ENCODE measurements around the gene RBM3. TPM values are rescaled to one million over a fixed set of nuclear protein-coding genes. Genes with fewer than 3 reads are reported as not detected.
"Not testable (repeated sequence)": the region's sequence is repeated elsewhere in the genome, so short reads cannot be mapped to it uniquely, and the experiment has no call there.

Gene RBM3
- total RNA-seq, 2 experiments from 2014 or later = 266 to 278 TPM

DNA sequence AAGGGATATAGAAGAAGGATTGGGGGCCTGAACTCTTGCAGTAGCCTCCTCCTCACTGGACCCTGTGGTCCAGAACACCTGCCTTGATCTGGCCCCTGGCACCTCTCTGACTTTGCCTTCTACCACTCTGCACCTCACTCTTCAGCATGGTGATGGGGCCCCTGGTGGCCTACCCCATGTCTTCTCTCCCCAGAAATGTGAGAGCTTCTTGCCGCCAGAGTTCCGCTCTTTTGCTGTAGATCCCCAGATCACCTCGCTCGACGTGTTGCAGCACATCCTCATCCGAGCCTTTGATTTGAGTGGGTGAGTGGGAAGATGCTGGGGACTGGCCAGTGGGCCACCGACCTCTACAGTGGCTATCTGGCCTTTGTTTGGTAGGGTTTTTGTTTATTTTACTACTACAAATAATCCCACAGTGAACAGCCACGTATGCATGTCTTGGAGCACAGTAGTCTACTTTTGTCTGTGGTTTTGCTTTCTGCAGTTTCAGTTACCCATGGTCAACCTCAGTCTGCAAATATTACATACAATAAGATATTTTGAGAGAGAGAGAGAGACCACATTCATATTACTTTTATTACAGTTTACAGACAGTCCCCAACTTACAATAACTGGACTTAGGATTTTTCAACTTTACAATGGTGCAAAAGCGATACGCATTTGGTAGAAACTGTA lies 33.0 kb upstream of the RBM3 start:
- peak overlapping the region; percentile 99 for H3K27ac Mint-ChIP-seq
- H3K27me3 Mint-ChIP-seq (ENCODE audit: low read depth) = no peaks in the 10 kb centered on the region
- H3K36me3 Mint-ChIP-seq (ENCODE audit: low read depth) = peaks cover 25% of the 10 kb centered on the region
- ATAC-seq (no peak), DNase-seq (no peak)
- H3K9me3 Mint-ChIP-seq (ENCODE audit: insufficient read depth) = no peaks in the 10 kb centered on the region
- peaks cover 24% of the 10 kb centered on the region for H3K4me1 Mint-ChIP-seq (ENCODE audit: low read depth)
- ChIA-PET POLR2A (interaction anchor here (0.6 to 4.3 kb wide), 3 partner anchors 20 to 68 kb away, joined by 3 to 20 read pairs (median 7); partner anchors contain the start of gene EBP), CTCF (interaction anchor here (1.3 to 3.1 kb wide), 3 partner anchors 10 to 67 kb away, joined by 3 to 21 read pairs (median 8); partner anchors contain the start of genes FTSJ1 and RBM3)
- H3K4me3 Mint-ChIP-seq = peak overlapping the region; percentile 87

DNA sequence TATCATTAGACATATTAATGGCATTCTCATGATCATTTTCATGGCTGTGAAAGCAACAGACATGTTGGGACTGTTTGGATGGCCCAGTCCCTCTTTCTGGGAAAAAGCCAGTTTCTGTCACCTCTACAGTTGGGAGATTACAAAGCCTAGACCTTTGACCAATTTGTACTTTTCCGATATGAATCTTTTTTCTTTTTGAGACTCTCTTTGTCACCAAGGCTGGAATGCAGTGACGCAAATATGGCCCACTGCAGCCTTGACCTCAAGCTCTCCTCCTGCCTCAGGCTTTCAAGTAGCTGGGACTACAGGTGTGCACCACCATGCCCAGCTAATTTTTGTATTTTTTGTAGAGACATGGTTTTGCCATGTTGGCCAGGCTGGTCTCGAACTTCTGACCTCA lies 25.4 kb upstream of the RBM3 start:
- ChIA-PET CTCF (no interaction called here), POLR2A (interaction anchor here (0.6 to 1.1 kb wide), 2 partner anchors 9 to 86 kb away, joined by 3 to 4 read pairs; partner anchors contain the start of gene TBC1D25)
- Mint-ChIP-seq H3K9me3 (ENCODE audit: insufficient read depth) (no peaks in the 10 kb centered on the region), H3K36me3 (ENCODE audit: low read depth) (peaks cover 27% of the 10 kb centered on the region), H3K27me3 (ENCODE audit: low read depth) (no peaks in the 10 kb centered on the region), H3K27ac (no peak overlapping the region), H3K4me1 (ENCODE audit: low read depth) (peaks cover under 1% of the 10 kb centered on the region), H3K4me3 (no peak overlapping the region)
- DNase-seq (no peak), ATAC-seq (no peak)

DNA sequence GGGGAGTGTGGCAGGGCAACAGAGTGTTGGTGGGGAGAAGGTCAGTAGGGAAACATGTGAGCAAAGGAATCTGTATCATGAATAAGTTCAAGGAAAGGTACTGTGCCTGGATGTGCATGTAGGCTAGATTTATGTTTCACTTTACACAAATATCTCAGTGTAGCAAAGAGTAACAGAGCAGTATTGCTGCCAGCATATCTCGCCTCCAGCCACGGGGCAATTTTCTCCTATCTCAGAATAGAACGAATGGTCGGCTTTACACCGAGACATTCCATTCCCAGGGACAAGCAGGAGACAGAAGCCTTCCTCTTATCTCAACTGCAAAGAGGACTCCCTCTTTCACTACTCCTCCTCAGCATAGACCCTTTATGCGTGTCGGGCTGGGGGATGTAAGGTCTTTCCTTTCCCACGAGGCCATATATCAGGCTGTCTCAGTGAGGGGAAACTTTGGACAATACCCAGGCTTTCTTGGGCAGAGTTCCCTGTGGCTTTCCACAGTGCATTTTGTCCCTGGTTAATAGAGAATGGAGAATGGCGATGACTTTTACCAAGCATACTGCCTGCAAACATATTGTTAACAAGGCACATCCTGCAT lies 18.5 kb upstream of the RBM3 start:
- H3K4me1 Mint-ChIP-seq (ENCODE audit: low read depth); H3K9me3 Mint-ChIP-seq (ENCODE audit: insufficient read depth); POLR2A ChIA-PET; ATAC-seq; CTCF ChIA-PET; H3K27me3 Mint-ChIP-seq (ENCODE audit: low read depth); H3K27ac Mint-ChIP-seq; DNase-seq; H3K4me3 Mint-ChIP-seq: not testable (repeated sequence)
- H3K36me3 Mint-ChIP-seq (ENCODE audit: low read depth) = peaks cover 35% of the 10 kb centered on the region

DNA sequence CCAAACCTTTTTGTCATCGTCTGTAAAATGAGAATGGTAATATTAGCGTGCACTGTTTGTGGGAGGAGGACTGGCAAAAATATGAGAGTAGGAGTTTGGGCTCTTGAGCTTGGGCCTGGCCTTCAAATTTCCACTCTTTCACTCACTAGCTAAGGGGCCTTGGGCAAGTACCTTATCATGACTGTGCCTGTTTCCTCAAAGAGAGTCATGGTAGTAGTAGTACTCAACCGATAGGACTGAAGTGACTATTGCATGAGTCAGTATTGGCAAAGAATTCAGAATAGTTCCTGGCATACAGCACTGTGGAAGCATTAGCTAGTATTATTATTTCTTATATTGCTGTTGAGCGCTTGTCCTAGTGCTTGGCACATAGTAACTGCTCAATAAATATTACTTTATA lies 16.0 kb upstream of the RBM3 start:
- no peak overlapping the region for H3K4me3 Mint-ChIP-seq

DNA sequence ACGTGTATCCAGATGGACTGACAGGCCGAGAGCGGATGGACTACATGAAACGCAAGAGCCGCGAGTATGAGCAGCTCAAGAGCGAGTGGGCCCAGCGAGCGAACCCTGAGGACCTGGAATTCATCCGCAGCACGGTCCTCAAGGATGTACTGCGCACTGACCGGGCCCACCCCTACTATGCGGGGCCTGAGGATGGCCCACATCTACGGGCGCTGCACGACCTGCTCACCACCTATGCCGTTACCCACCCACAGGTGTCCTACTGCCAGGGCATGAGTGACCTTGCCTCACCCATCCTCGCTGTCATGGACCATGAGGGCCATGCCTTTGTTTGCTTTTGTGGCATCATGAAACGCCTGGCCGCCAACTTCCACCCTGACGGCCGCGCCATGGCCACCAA lies 14.6 kb upstream of the RBM3 start:
- H3K27me3 Mint-ChIP-seq (ENCODE audit: low read depth) = no peaks in the 10 kb centered on the region
- H3K27ac Mint-ChIP-seq = no peak overlapping the region
- no peaks in the 10 kb centered on the region for H3K9me3 Mint-ChIP-seq (ENCODE audit: insufficient read depth)
- no peaks in the 10 kb centered on the region for H3K4me1 Mint-ChIP-seq (ENCODE audit: low read depth)
- H3K4me3 Mint-ChIP-seq = no peak overlapping the region
- ATAC-seq (no peak), DNase-seq (no peak)
- CTCF ChIA-PET = no interaction called here
- POLR2A ChIA-PET = interaction anchor here (0.9 kb wide), 1 partner anchor 15 kb away, joined by 3 read pairs; the partner anchor contains the start of gene RBM3
- peaks cover 36% of the 10 kb centered on the region for H3K36me3 Mint-ChIP-seq (ENCODE audit: low read depth)

More for the DNA sequence above, 16.0 kb upstream of the RBM3 start:
- peaks cover 34% of the 10 kb centered on the region for H3K36me3 Mint-ChIP-seq (ENCODE audit: low read depth)
- no peak overlapping the region for H3K27ac Mint-ChIP-seq
- no peaks in the 10 kb centered on the region for H3K4me1 Mint-ChIP-seq (ENCODE audit: low read depth)
- ChIA-PET CTCF (no interaction called here), POLR2A (interaction anchor here (0.7 kb wide), 1 partner anchor 54 kb away, joined by 3 read pairs; no protein-coding TSS in a partner anchor)
- ATAC-seq (no peak), DNase-seq (no peak)
- H3K9me3 Mint-ChIP-seq (ENCODE audit: insufficient read depth) = no peaks in the 10 kb centered on the region
- H3K27me3 Mint-ChIP-seq (ENCODE audit: low read depth) = no peaks in the 10 kb centered on the region

DNA sequence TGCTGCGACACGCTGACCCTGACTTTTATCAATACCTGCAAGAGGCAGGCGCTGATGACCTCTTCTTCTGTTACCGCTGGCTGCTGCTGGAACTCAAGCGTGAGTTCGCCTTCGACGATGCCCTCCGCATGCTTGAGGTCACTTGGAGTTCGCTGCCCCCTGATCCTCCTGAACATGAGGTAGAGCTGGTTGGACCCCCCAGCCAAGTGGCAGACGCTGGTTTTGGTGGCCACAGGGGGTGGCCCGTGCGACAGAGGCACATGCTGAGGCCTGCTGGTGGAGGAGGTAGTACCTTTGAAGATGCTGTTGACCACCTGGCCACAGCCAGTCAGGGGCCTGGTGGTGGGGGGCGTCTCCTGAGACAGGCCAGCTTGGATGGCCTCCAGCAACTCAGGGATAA lies 14.2 kb upstream of the RBM3 start:
- ChIA-PET CTCF (no interaction called here), POLR2A (interaction anchor here (0.9 kb wide), 1 partner anchor 14 kb away, joined by 3 read pairs; the partner anchor contains the start of gene RBM3)
- ATAC-seq = no peak
- Mint-ChIP-seq H3K27me3 (ENCODE audit: low read depth) (no peaks in the 10 kb centered on the region), H3K4me3 (no peak overlapping the region), H3K36me3 (ENCODE audit: low read depth) (peaks cover 32% of the 10 kb centered on the region), H3K27ac (no peak overlapping the region), H3K4me1 (ENCODE audit: low read depth) (no peaks in the 10 kb centered on the region), H3K9me3 (ENCODE audit: insufficient read depth) (no peaks in the 10 kb centered on the region)
- DNase-seq = no peak

DNA sequence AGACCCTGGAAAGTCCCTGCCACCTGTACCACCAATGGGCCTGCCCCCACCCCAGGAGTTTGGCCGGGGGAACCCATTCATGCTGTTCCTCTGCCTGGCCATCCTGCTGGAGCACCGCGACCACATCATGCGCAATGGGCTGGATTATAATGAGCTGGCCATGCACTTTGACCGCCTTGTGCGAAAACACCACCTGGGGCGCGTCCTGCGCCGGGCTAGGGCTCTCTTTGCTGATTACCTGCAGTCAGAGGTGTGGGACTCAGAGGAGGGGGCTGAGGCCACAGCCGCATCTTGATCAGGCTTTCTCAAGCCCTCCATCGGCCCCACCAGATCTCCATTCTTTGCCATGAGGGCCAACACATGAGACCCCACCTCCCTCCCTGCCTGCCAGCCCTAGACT lies 13.6 kb upstream of the RBM3 start:
- ATAC-seq (no peak), DNase-seq (no peak)
- no peaks in the 10 kb centered on the region for H3K27me3 Mint-ChIP-seq (ENCODE audit: low read depth)
- no peaks in the 10 kb centered on the region for H3K4me1 Mint-ChIP-seq (ENCODE audit: low read depth)
- H3K36me3 Mint-ChIP-seq (ENCODE audit: low read depth) = peaks cover 27% of the 10 kb centered on the region
- ChIA-PET POLR2A (no interaction called here), CTCF (no interaction called here)
- H3K27ac Mint-ChIP-seq = no peak overlapping the region
- H3K9me3 Mint-ChIP-seq (ENCODE audit: insufficient read depth) = no peaks in the 10 kb centered on the region
- no peak overlapping the region for H3K4me3 Mint-ChIP-seq

DNA sequence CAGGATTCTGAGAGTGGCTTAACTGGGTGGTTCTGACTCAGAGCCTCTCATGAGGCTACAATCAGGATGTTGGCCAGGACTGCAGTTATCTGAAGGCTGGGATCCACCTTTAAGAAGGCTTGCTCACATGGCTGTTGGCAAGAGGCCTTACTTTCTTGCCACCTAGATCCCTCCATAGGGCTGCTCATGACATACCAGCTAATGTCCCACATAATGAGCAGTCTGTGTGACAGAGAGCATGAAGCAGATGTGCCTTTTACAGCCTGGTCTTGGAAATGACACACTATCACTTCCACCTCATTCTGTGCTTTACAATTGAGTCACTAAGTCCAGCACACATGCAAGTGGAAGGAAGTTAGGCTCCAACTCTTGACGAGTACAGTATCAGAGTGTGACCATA lies 4.3 kb upstream of the RBM3 start:
- peak; percentile 30 for DNase-seq
- peaks cover 5% of the 10 kb centered on the region for H3K36me3 Mint-ChIP-seq (ENCODE audit: low read depth)
- peaks cover 11% of the 10 kb centered on the region for H3K4me1 Mint-ChIP-seq (ENCODE audit: low read depth)
- ChIA-PET POLR2A (no interaction called here), CTCF (interaction anchor here (1.5 kb wide), 2 partner anchors 78 to 96 kb away, joined by 3 to 5 read pairs; no protein-coding TSS in a partner anchor)
- peak overlapping the region; percentile 43 for H3K27ac Mint-ChIP-seq
- no peak for ATAC-seq
- H3K9me3 Mint-ChIP-seq (ENCODE audit: insufficient read depth) = no peaks in the 10 kb centered on the region
- no peak overlapping the region for H3K4me3 Mint-ChIP-seq
- no peaks in the 10 kb centered on the region for H3K27me3 Mint-ChIP-seq (ENCODE audit: low read depth)

DNA sequence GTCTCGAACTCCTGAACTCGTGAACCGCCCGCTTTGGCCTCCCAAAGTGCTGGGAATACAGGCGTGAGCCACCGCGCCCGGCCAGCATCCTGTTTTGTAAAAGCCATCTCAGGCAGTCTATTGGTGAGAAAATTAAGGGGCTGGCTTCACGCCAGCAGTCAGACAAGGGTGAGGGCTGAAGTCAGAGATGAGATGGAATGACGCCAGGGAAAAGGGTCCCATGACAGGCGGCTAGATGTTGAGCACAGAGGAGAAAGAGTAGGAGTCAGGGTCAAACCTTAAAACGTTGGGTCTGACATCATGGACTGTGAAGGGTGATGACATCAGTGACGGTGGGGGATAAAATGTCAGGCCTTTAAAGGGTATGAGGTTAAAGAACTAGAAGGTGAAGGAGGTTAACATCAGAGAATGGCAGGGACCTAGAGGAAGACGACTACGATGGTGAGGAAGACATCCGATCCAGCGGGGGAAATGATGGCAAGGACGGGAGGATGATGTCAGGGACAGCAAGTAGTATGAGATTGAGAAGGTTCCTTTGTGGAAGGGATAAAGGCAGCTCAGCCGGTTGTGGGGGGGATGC lies 504 bp upstream of the RBM3 start:
- ChIA-PET POLR2A (interaction anchor here (0.7 to 2.9 kb wide), 10 partner anchors 14 to 163 kb away, joined by 3 to 21 read pairs (median 4); partner anchors contain the start of genes EBP, TBC1D25 and WAS), CTCF (interaction anchor here (0.7 to 1.6 kb wide), 2 partner anchors 34 to 99 kb away, joined by 4 to 8 read pairs; partner anchors contain the start of gene TBC1D25)
- peaks cover 41% of the 10 kb centered on the region for H3K36me3 Mint-ChIP-seq (ENCODE audit: low read depth)
- H3K9me3 Mint-ChIP-seq (ENCODE audit: insufficient read depth) = no peaks in the 10 kb centered on the region
- DNase-seq (no peak), ATAC-seq (peak; percentile 40)
- peaks cover 33% of the 10 kb centered on the region for H3K4me1 Mint-ChIP-seq (ENCODE audit: low read depth)
- no peaks in the 10 kb centered on the region for H3K27me3 Mint-ChIP-seq (ENCODE audit: low read depth)
- peak overlapping the region; percentile 97 for H3K4me3 Mint-ChIP-seq
- peak overlapping the region; percentile 98 for H3K27ac Mint-ChIP-seq

DNA sequence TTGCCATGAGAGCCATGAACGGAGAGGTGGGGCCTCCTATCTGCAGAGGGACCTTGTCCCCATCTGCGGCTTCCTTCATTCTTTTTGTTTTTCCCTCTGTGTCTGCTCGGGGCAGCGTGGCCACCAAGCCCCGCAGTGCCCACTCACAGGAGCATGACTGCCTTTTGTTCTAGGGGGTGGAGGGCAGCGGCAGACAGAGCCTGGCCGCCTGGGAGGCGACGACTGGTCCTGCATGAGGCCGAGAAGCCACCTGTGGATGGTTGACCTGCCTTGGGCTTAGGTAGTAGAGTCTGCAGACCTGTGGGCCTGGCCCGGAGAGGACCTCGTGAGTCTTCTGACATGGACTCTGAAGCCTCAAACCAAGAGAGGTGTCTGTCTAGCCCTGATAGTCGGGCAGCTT lies 1.4 kb downstream of the RBM3 start:
- H3K36me3 Mint-ChIP-seq (ENCODE audit: low read depth) = peaks cover 53% of the 10 kb centered on the region
- peaks cover 35% of the 10 kb centered on the region for H3K4me1 Mint-ChIP-seq (ENCODE audit: low read depth)
- ATAC-seq = no peak
- POLR2A ChIA-PET = interaction anchor here (0.6 to 2.9 kb wide), 3 partner anchors 10 to 47 kb away, joined by 3 to 21 read pairs (median 3); partner anchors contain the start of gene TBC1D25
- H3K4me3 Mint-ChIP-seq = peak overlapping the region; percentile 97
- H3K27ac Mint-ChIP-seq = peak overlapping the region; percentile 98
- no peaks in the 10 kb centered on the region for H3K27me3 Mint-ChIP-seq (ENCODE audit: low read depth)
- DNase-seq = no peak
- H3K9me3 Mint-ChIP-seq (ENCODE audit: insufficient read depth) = no peaks in the 10 kb centered on the region
- CTCF ChIA-PET = no interaction called here

DNA sequence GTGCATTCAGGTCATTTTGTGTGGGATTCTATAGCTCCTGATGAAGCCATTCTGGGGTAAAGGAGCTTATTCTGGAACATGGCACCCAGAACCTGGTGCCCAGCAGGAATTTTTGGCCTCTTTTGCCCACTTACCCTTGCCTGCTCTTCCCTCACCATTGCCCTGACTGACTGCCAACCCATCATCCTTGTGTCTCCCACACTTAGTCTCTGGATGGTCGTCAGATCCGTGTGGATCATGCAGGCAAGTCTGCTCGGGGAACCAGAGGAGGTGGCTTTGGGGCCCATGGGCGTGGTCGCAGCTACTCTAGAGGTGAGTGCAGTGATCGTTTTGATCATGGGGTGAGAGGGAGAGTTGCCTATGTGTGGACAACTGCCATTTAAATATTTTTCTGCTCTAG lies 1.8 kb downstream of the RBM3 start:
- DNase-seq (no peak), ATAC-seq (no peak)
- H3K36me3 Mint-ChIP-seq (ENCODE audit: low read depth) = peaks cover 53% of the 10 kb centered on the region
- H3K4me3 Mint-ChIP-seq = peak overlapping the region; percentile 97
- peak overlapping the region; percentile 98 for H3K27ac Mint-ChIP-seq
- ChIA-PET POLR2A (interaction anchor here (1.1 to 2.9 kb wide), 2 partner anchors 37 to 48 kb away, joined by 3 to 21 read pairs; partner anchors contain the start of gene TBC1D25), CTCF (no interaction called here)
- no peaks in the 10 kb centered on the region for H3K9me3 Mint-ChIP-seq (ENCODE audit: insufficient read depth)
- H3K4me1 Mint-ChIP-seq (ENCODE audit: low read depth) = peaks cover 35% of the 10 kb centered on the region
- H3K27me3 Mint-ChIP-seq (ENCODE audit: low read depth) = no peaks in the 10 kb centered on the region
